GM23338 (cell line): ENCODE data around the gene NLGN1.

Experiments used
- CREB1 ChIP-seq: fragments of 250-450 bp; sonication (Bioruptor Pico); IDR thresholded peaks from 2 replicates; pipeline ENCODE4 v1.5.0; 2020; ENCODE audit warnings: low read depth, mild to moderate bottlenecking, moderate library complexity
- EZH2 ChIP-seq: fragments of 200-600 bp; sonication (generic); IDR thresholded peaks from one replicate; pipeline ENCODE4 v1.8.0; 2017; ENCODE audit warnings: antibody characterized with exemption, mild to moderate bottlenecking, low read depth; ENCODE audit not compliant: unreplicated experiment
- EZH2phosphoT487 ChIP-seq: fragments of 200-600 bp; sonication (generic); IDR thresholded peaks from one replicate; pipeline ENCODE4 v1.8.1; 2018; ENCODE audit warnings: antibody characterized with exemption; ENCODE audit not compliant: unreplicated experiment
- JUNB ChIP-seq: IDR thresholded peaks from one replicate; pipeline ENCODE4 v1.6.1; 2016; ENCODE audit warnings: antibody characterized with exemption; ENCODE audit not compliant: unreplicated experiment
- POLR2AphosphoS5 ChIP-seq: IDR thresholded peaks from 2 replicates; pipeline ENCODE4 v1.6.1; 2016; ENCODE audit warnings: antibody characterized with exemption, low read depth
- STAT1 ChIP-seq: IDR thresholded peaks from one replicate; pipeline ENCODE4 v1.6.1; 2016; ENCODE audit warnings: antibody characterized with exemption; ENCODE audit not compliant: unreplicated experiment
- ZNF114 ChIP-seq: fragments of 250-450 bp; sonication (Bioruptor Pico); IDR thresholded peaks from 2 replicates; pipeline ENCODE4 v1.5.0; 2020; ENCODE audit warnings: mild to moderate bottlenecking, moderate library complexity
- ZNF331 ChIP-seq: fragments of 250-450 bp; sonication (Bioruptor Pico); IDR thresholded peaks from 2 replicates; pipeline ENCODE4 v1.5.0; 2020; ENCODE audit warnings: low read depth, mild to moderate bottlenecking, moderate library complexity
- ZNF462 ChIP-seq: fragments of 250-450 bp; sonication (Bioruptor Pico); IDR thresholded peaks from 2 replicates; pipeline ENCODE4 v1.5.0; 2020; ENCODE audit warnings: mild to moderate bottlenecking, moderate library complexity
- TF ChIP-seq, protein P1 (sequence below), 2 experiments: fragments of 200-600 bp in 1 of 2; sonication (generic) in 1 of 2; conservative IDR thresholded peaks; 2 replicates each; pipeline versions ENCODE4 v1.5.1 to v1.6.1; 2016 to 2017; ENCODE audit warnings: antibody characterized with exemption in 2 of 2, low read depth in 2 of 2, mild to moderate bottlenecking in 2 of 2, moderate library complexity in 1 of 2
- TF ChIP-seq, protein P2 (sequence below): IDR thresholded peaks from one replicate; pipeline ENCODE4 v1.6.1; 2018; ENCODE audit warnings: antibody characterized with exemption; ENCODE audit not compliant: unreplicated experiment
- TF ChIP-seq, protein P3 (sequence below): IDR thresholded peaks from 2 replicates; pipeline ENCODE4 v1.6.1; 2016; ENCODE audit warnings: antibody characterized with exemption

DNA sequence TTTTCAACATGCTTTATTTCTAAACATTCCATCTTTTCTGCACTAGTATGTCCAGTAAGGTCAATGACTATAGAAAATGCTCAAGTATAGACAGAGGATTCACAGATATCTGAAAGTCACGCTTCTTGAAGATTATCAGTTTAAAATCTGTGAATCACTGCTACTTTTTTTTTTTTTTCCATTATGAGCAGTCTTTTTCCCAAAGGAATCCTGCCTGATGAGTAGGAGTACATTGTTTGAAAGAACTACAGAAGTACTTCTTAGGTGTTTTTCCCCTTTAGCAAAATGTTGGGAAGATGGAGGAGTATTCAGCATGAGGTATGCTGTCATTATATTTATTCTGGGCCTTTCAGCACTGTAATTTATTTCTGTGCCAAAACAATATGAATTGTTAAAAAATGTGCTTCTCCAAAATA is 266.2 kb downstream of the NLGN1 start:
- TF ChIP-seq, protein P1, sequence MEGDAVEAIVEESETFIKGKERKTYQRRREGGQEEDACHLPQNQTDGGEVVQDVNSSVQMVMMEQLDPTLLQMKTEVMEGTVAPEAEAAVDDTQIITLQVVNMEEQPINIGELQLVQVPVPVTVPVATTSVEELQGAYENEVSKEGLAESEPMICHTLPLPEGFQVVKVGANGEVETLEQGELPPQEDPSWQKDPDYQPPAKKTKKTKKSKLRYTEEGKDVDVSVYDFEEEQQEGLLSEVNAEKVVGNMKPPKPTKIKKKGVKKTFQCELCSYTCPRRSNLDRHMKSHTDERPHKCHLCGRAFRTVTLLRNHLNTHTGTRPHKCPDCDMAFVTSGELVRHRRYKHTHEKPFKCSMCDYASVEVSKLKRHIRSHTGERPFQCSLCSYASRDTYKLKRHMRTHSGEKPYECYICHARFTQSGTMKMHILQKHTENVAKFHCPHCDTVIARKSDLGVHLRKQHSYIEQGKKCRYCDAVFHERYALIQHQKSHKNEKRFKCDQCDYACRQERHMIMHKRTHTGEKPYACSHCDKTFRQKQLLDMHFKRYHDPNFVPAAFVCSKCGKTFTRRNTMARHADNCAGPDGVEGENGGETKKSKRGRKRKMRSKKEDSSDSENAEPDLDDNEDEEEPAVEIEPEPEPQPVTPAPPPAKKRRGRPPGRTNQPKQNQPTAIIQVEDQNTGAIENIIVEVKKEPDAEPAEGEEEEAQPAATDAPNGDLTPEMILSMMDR (conservative IDR thresholded peaks at IDR 0.05; ENCODE audit: low read depth in 2 of 2), result no peak
- TF ChIP-seq, protein P2, sequence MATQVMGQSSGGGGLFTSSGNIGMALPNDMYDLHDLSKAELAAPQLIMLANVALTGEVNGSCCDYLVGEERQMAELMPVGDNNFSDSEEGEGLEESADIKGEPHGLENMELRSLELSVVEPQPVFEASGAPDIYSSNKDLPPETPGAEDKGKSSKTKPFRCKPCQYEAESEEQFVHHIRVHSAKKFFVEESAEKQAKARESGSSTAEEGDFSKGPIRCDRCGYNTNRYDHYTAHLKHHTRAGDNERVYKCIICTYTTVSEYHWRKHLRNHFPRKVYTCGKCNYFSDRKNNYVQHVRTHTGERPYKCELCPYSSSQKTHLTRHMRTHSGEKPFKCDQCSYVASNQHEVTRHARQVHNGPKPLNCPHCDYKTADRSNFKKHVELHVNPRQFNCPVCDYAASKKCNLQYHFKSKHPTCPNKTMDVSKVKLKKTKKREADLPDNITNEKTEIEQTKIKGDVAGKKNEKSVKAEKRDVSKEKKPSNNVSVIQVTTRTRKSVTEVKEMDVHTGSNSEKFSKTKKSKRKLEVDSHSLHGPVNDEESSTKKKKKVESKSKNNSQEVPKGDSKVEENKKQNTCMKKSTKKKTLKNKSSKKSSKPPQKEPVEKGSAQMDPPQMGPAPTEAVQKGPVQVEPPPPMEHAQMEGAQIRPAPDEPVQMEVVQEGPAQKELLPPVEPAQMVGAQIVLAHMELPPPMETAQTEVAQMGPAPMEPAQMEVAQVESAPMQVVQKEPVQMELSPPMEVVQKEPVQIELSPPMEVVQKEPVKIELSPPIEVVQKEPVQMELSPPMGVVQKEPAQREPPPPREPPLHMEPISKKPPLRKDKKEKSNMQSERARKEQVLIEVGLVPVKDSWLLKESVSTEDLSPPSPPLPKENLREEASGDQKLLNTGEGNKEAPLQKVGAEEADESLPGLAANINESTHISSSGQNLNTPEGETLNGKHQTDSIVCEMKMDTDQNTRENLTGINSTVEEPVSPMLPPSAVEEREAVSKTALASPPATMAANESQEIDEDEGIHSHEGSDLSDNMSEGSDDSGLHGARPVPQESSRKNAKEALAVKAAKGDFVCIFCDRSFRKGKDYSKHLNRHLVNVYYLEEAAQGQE, result no peak
- no peak for TF ChIP-seq EZH2
- no peak for TF ChIP-seq POLR2AphosphoS5
- no peak for TF ChIP-seq EZH2phosphoT487
- no peak for TF ChIP-seq STAT1
- no peak for TF ChIP-seq JUNB
- no peak for TF ChIP-seq ZNF462 (CRISPR knock-in tag)
- no peak for TF ChIP-seq CREB1
- no peak for TF ChIP-seq ZNF114
- no peak for TF ChIP-seq ZNF331
- TF ChIP-seq, protein P3, sequence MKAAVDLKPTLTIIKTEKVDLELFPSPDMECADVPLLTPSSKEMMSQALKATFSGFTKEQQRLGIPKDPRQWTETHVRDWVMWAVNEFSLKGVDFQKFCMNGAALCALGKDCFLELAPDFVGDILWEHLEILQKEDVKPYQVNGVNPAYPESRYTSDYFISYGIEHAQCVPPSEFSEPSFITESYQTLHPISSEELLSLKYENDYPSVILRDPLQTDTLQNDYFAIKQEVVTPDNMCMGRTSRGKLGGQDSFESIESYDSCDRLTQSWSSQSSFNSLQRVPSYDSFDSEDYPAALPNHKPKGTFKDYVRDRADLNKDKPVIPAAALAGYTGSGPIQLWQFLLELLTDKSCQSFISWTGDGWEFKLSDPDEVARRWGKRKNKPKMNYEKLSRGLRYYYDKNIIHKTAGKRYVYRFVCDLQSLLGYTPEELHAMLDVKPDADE, result no peak
